Upper lobe of right lung (tissue), 1 donor: ENCODE results near the gene PDIA4. TPM values are rescaled to one million over a fixed set of nuclear protein-coding genes. Genes with fewer than 3 reads are reported as not detected.
"Not testable (repeated sequence)": the region's sequence is repeated elsewhere in the genome, so short reads cannot be mapped to it uniquely, and the experiment has no call there.

Source experiments
- ATAC-seq: fragments of 200-7000 bp; cut with Tn5 transposase; one replicate; pipeline ENCODE4 v1.9.1; 2020; ENCODE audit warnings: mild to moderate bottlenecking, moderate library complexity
- DNase-seq: peaks from one replicate; pipeline ENCODE4 v3.0.0-alpha.2; 2020
- H3K27ac ChIP-seq: fragments of 200-600 bp; one replicate; pipeline ENCODE4 v1.8.0; 2022
- H3K27me3 ChIP-seq: fragments of 200-600 bp; one replicate; pipeline ENCODE4 v1.8.0; 2022; ENCODE audit warnings: mild to moderate bottlenecking
- H3K36me3 ChIP-seq: fragments of 200-600 bp; one replicate; pipeline ENCODE4 v1.8.0; 2022
- H3K4me1 ChIP-seq: fragments of 200-600 bp; one replicate; pipeline ENCODE4 v1.8.0; 2022
- H3K4me3 ChIP-seq: fragments of 200-600 bp; one replicate; pipeline ENCODE4 v1.8.0; 2022; ENCODE audit warnings: mild to moderate bottlenecking
- H3K9me3 ChIP-seq: fragments of 200-600 bp; one replicate; pipeline ENCODE4 v1.8.0; 2022
- CTCF ChIP-seq: fragments of 200-600 bp; IDR thresholded peaks from one replicate; pipeline ENCODE4 v1.8.0; 2022; ENCODE audit warnings: antibody characterized with exemption
- intact Hi-C: fragments of 100-400 bp; cut with DNase I; formaldehyde crosslinking; loops from one replicate; pipeline ENCODE4 v1.11.0; 2022
- total RNA-seq: library from RNA; stranded (reverse); fragmentation: NEBNext Ultra II Directional; extraction: Animal tissue kit (Norgen Biotek cat#: 25700); gene quantifications from one replicate; pipeline ENCODE4 v1.2.1, GENCODE V29; 2021
- donor health status: DM: no; HTN: yes; CAD: no; lungs with severe emphysema.

PDIA4 gene
- total RNA-seq, 1 donor from 2014 or later, result 117 TPM

- Histone ChIP-seq H3K27ac (no peak overlapping the region), H3K4me3 (no peak overlapping the region), H3K4me1 (no peaks in the 10 kb centered on the region), H3K27me3 (no peaks in the 10 kb centered on the region), H3K9me3 (no peaks in the 10 kb centered on the region), H3K36me3 (no peaks in the 10 kb centered on the region)
- intact Hi-C loops, result no loop called here
- DNase-seq, result no peak
- no peak for ATAC-seq
- no peak for TF ChIP-seq CTCF
Observed at GRCh38 chr7:149043936-149044335, 15.6 kb upstream of the PDIA4 start.

DNA sequence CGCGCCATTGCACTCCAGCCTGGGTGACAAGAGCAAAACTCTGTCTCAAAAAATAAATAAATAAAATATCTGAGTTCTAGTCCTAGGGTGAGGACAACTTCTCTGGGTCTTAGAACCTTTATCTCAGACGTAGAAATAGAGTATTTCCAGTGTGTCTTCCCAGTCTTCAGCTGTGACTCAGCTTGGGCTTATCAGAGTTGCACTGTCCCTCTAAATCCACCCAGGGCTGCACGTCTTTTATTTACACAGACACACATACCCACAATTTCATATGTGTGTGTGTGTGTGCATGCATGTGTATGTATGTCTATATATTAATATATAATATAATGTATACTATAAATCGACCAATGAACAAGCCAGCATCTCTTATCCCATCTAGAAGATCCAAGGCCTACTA is 13.0 kb upstream of the PDIA4 start:
- TF ChIP-seq CTCF, result no peak
- Histone ChIP-seq H3K27ac (no peak overlapping the region), H3K4me1 (no peaks in the 10 kb centered on the region), H3K9me3 (no peaks in the 10 kb centered on the region), H3K4me3 (no peak overlapping the region), H3K27me3 (no peaks in the 10 kb centered on the region), H3K36me3 (no peaks in the 10 kb centered on the region)
- ATAC-seq (no peak), DNase-seq (no peak)
- intact Hi-C loops, result no loop called here

GRCh38 chr7:149038641-149039040 is 10.3 kb upstream of the PDIA4 start:
- DNase-seq, H3K36me3 ChIP-seq, intact Hi-C loops: not testable (repeated sequence)

GRCh38 chr7:149036676-149037075 is 8.4 kb upstream of the PDIA4 start:
- no peak for ATAC-seq
- DNase-seq, result no peak
- H3K36me3 ChIP-seq, result no peaks in the 10 kb centered on the region
- H3K4me3 ChIP-seq, result no peak overlapping the region
- H3K27ac ChIP-seq, result no peak overlapping the region
- H3K4me1 ChIP-seq, result no peaks in the 10 kb centered on the region
- intact Hi-C loops, result no loop called here
- no peaks in the 10 kb centered on the region for H3K9me3 ChIP-seq
- H3K27me3 ChIP-seq, result no peaks in the 10 kb centered on the region
- no peak for TF ChIP-seq CTCF

More at GRCh38 chr7:149038641-149039040, 10.3 kb upstream of the PDIA4 start:
- H3K9me3 ChIP-seq, H3K27ac ChIP-seq, ATAC-seq, H3K4me3 ChIP-seq, H3K4me1 ChIP-seq, H3K27me3 ChIP-seq: not testable (repeated sequence)

GRCh38 chr7:149031353-149031910 is 3.1 kb upstream of the PDIA4 start:
- no peak overlapping the region for H3K27ac ChIP-seq
- H3K9me3 ChIP-seq, result no peaks in the 10 kb centered on the region
- TF ChIP-seq CTCF, result no peak
- H3K27me3 ChIP-seq, result no peaks in the 10 kb centered on the region
- ATAC-seq (no peak), DNase-seq (no peak)
- H3K4me3 ChIP-seq, result no peak overlapping the region
- no peaks in the 10 kb centered on the region for H3K36me3 ChIP-seq
- H3K4me1 ChIP-seq, result peaks cover 17% of the 10 kb centered on the region
- intact Hi-C loops, result no loop called here

- intact Hi-C loops, ATAC-seq: not testable (repeated sequence)
Observed at GRCh38 chr7:149030439-149030838, 2.1 kb upstream of the PDIA4 start.

More at GRCh38 chr7:149030439-149030838, 2.1 kb upstream of the PDIA4 start:
- H3K4me1 ChIP-seq, result peaks cover 24% of the 10 kb centered on the region
- not testable (repeated sequence) for DNase-seq, H3K4me3 ChIP-seq, H3K27me3 ChIP-seq, H3K36me3 ChIP-seq, H3K27ac ChIP-seq, H3K9me3 ChIP-seq
